M059J (cell line): Measurements from ENCODE around the gene FOXL1. TPM values are rescaled to one million over a fixed set of nuclear protein-coding genes. Genes with fewer than 3 reads are reported as not detected.

Experiments used
- DNase-seq: peaks from one replicate; pipeline ENCODE4 v3.0.0-alpha.2; 2012; ENCODE audit warnings: low read depth
- total RNA-seq: library from RNA; depleted of rRNA; stranded (reverse); fragments of >200 nt; shearing (Covaris generic); gene quantifications from 2 replicates; pipeline ENCODE4 v1.2.3, GENCODE V29; 2014; rRNA removed

The FOXL1 gene
- total RNA-seq, 1 experiment from 2014 or later: 4.2 TPM

GRCh38 chr16:86631444-86631843 lies 53.1 kb downstream of the FOXL1 start:
- DNase-seq: peak; percentile 54

Other genes with a start within 250 kb of the FOXL1 start
- gene FOXF1, start 68.0 kb upstream of the FOXL1 start, total RNA-seq: 11.1 and 21.2 TPM in 2 replicates
- 9.6 and 18.3 TPM in 2 replicates for gene MTHFSD, start 23.3 kb upstream of the FOXL1 start, total RNA-seq
- 0.49 and 2.0 TPM in 2 replicates for gene FOXC2, start 11.7 kb upstream of the FOXL1 start, total RNA-seq